Gastroesophageal sphincter (tissue), 4 donors: ENCODE measurements around the gene MADCAM1. TPM values are rescaled to one million over a fixed set of nuclear protein-coding genes. Genes with fewer than 3 reads are reported as not detected.

Source experiments
- ATAC-seq: fragments of 150-250 bp; one replicate; pipeline ENCODE4 v1.9.1; 2016; ENCODE audit warnings: mild to moderate bottlenecking, moderate library complexity
- H3K27ac ChIP-seq, 4 donors: fragments of 200-600 bp; sonication (generic) in 3 of 4; 1 replicate in 3 of 4; 2 replicates in 1 of 4; pipeline ENCODE4 v1.5.1; 2016 to 2019
- H3K27me3 ChIP-seq: fragments of 200-600 bp; sonication (generic); one replicate; pipeline ENCODE4 v1.5.1; 2019
- H3K36me3 ChIP-seq, 2 donors: fragments of 200-600 bp; sonication (generic); one replicate each; pipeline ENCODE4 v1.5.1; 2019; ENCODE audit warnings: control low read depth in 1 of 2
- H3K4me1 ChIP-seq, 3 donors: fragments of 200-600 bp; sonication (generic); 1 replicate in 2 of 3; 2 replicates in 1 of 3; pipeline ENCODE4 v1.5.1; 2016 to 2019; ENCODE audit warnings: control low read depth in 2 of 3
- H3K4me3 ChIP-seq, 2 donors: fragments of 200-600 bp; sonication (generic); one replicate each; pipeline ENCODE4 v1.5.1; 2019; ENCODE audit warnings: mild to moderate bottlenecking in 1 of 2, moderate library complexity in 1 of 2
- H3K9me3 ChIP-seq, 3 donors: fragments of 200-600 bp; sonication (generic); one replicate each; pipeline ENCODE4 v1.5.1; 2017 to 2019; ENCODE audit warnings: control low read depth in 2 of 3
- EP300 ChIP-seq: sonication (generic); formaldehyde crosslinking; IDR thresholded peaks from one replicate; pipeline ENCODE4 v1.6.1; 2017; ENCODE audit warnings: antibody characterized with exemption, mild to moderate bottlenecking
- POLR2A ChIP-seq, 2 donors: fragments of 450-650 bp; IDR thresholded peaks; one replicate each; pipeline ENCODE4 v1.6.1; 2017; ENCODE audit warnings: antibody characterized with exemption in 2 of 2, mild to moderate bottlenecking in 2 of 2, moderate library complexity in 1 of 2
- POLR2AphosphoS5 ChIP-seq: sonication (generic); formaldehyde crosslinking; IDR thresholded peaks from one replicate; pipeline ENCODE4 v1.6.1; 2017; ENCODE audit warnings: antibody characterized with exemption
- WGBS, 2 donors: methylation state at CpG; one replicate each; pipeline ENCODE4 v1.1.5; 2018; ENCODE audit warnings: low coverage in 1 of 2; 5-methylcytosine and 5-hydroxymethylcytosine counted together
- total RNA-seq, 4 donors: library from RNA; depleted of rRNA; stranded (reverse); fragments of >200 nt; gene quantifications; one replicate each; pipeline ENCODE4 v1.1.0, GENCODE V29; 2016
- TF ChIP-seq, protein P1 (sequence below), 4 experiments: fragments of 200-600 bp in 2 of 4; fragments of 450-650 bp in 2 of 4; sonication (generic) in 1 of 4; IDR thresholded peaks; one replicate each; pipeline ENCODE4 v1.5.1; 2017 to 2019; ENCODE audit warnings: antibody characterized with exemption in 4 of 4, mild to moderate bottlenecking in 2 of 4, moderate library complexity in 2 of 4

The MADCAM1 gene
- total RNA-seq, 4 donors from 2014 or later = 0.20 to 0.46 (median 0.40) TPM; not detected in 1

DNA sequence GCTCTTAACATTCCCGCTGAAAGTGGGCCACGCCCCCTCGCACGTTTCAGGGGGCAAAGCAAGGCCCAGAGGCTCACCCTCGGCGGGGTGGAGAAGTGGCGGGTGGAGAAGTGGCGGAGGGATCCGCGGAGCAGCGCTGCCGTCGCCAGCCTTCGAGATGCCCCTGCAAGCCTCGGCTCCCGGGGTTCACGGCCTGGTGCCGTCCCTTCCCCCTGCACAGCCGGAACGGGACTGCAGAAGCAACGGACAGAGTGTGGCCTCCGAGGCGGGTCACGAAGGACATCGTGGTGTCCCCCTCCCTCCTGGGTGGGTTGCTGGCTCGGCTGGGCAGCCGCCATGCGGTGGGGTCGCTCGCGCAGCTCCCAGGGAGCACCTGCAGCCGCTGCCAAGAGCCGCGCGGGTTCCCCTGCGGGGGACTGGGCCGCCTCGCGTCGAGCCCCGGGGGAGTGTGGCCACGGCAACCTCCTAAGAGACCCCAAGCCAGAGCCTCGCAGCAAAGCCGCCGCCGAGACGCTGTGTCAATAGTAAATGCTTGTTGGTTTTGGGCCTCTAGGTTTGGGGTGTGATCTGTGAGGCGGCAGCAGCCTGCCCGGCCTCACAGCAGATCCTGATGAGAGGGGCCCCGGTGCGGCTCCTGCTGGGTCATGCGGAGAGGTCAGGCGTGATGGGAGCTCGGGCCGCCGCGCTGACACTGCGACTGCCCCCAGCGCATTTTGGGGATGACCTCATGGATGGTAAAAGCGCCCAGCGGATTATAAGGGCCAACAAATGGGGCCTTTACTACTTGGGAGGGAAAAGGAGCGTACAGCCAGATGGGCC, 16.5 kb downstream of the MADCAM1 start:
- no peak for ATAC-seq
- no CpG with 5 or more reads among the region's 62 CpGs for WGBS, 2 donors
- TF ChIP-seq, protein P1, sequence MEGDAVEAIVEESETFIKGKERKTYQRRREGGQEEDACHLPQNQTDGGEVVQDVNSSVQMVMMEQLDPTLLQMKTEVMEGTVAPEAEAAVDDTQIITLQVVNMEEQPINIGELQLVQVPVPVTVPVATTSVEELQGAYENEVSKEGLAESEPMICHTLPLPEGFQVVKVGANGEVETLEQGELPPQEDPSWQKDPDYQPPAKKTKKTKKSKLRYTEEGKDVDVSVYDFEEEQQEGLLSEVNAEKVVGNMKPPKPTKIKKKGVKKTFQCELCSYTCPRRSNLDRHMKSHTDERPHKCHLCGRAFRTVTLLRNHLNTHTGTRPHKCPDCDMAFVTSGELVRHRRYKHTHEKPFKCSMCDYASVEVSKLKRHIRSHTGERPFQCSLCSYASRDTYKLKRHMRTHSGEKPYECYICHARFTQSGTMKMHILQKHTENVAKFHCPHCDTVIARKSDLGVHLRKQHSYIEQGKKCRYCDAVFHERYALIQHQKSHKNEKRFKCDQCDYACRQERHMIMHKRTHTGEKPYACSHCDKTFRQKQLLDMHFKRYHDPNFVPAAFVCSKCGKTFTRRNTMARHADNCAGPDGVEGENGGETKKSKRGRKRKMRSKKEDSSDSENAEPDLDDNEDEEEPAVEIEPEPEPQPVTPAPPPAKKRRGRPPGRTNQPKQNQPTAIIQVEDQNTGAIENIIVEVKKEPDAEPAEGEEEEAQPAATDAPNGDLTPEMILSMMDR (IDR thresholded peaks at IDR 0.05) = no peak
- no peak for TF ChIP-seq EP300

DNA sequence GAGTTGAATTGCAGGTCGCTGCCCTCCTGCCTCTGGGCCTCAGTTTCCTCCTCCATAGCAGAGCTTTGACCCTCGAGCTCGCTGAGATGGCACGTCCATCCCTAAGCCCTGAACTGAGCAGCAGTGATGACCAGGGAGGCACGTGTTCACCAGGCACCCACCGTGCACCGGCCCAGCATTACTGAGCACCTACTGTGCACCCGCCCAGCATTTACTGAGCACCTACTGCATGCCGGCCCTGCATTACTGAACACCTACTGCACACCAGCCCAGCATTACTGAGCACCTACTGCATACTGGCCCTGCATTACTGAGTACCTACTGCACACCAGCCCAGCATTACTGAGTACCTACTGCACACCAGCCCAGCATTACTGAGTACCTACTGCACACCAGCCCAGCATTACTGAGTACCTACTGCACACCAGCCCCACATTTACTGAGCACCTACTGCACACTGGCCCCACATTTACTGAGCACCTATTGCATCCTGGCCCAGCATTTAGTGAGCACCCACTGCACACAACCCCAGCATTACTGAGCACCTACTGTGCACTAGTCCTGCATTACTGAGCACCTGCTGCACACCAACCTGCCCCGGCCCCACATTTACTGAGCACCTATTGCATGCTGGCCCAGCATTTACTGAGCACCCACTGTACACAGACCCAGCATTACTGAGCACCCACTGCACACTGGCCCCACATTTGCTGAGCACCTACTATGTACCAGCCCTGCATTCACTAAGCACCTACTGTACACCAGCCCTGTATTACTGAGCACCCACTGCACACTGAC, 17.3 kb downstream of the MADCAM1 start:
- H3K36me3 ChIP-seq = peaks cover 0 to 9% of the 10 kb centered on the region in 2 donors
- H3K4me1 ChIP-seq = peaks cover 0 to 36% (median 8%) of the 10 kb centered on the region in 3 donors
- TF ChIP-seq POLR2A (IDR thresholded peaks at IDR 0.05) = no peak
- TF ChIP-seq, protein P1 (IDR thresholded peaks at IDR 0.05) = no peak
- TF ChIP-seq POLR2AphosphoS5 = no peak
- no peak for TF ChIP-seq EP300
- no peaks in the 10 kb centered on the region for H3K9me3 ChIP-seq
- ATAC-seq = no peak
- no peak overlapping the region for H3K27ac ChIP-seq
- no peaks in the 10 kb centered on the region for H3K27me3 ChIP-seq
- no peak overlapping the region for H3K4me3 ChIP-seq
- WGBS, 2 donors = 88% methylated on average over 4 of the region's 10 CpGs; no CpG with 5 or more reads in 1 of the 2 donors

More for the DNA sequence above, 16.5 kb downstream of the MADCAM1 start:
- H3K36me3 ChIP-seq = peaks cover 0 to 9% of the 10 kb centered on the region in 2 donors
- no peak overlapping the region for H3K27ac ChIP-seq
- no peak overlapping the region for H3K4me3 ChIP-seq
- no peaks in the 10 kb centered on the region for H3K9me3 ChIP-seq
- H3K4me1 ChIP-seq = peaks cover 0 to 44% (median 16%) of the 10 kb centered on the region in 3 donors
- H3K27me3 ChIP-seq = no peaks in the 10 kb centered on the region

DNA sequence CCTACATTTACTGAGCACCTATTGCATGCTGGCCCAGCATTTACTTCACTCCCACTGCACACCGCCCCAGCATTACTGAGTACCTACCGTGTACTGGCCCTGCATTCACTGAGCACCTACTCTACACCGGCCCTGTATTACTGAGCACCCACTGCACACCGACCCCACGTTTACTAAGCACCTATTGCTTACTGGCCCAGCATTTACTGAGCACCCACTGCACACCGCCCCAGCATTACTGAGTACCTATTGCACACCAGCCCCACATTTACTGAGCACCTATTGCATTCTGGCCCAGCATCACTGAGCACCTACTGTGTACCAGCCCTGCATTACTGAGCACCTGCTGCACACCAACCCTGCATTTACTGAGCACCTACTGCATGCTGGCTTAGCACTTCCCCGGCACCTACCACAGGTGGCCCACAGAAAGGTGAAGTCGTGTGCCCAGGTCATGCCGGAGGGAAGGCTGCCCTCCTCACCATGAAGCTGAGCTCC, 17.9 kb downstream of the MADCAM1 start:
- H3K27ac ChIP-seq = no peak overlapping the region
- ATAC-seq = no peak
- WGBS, 2 donors = 96 to 99% methylated on average over 6 to 7 of the region's 9 CpGs
- no peak overlapping the region for H3K4me3 ChIP-seq
- peaks cover 0 to 11% of the 10 kb centered on the region in 2 donors for H3K36me3 ChIP-seq
- H3K4me1 ChIP-seq = peaks cover 0 to 30% (median 6%) of the 10 kb centered on the region in 3 donors
- H3K9me3 ChIP-seq = no peaks in the 10 kb centered on the region
- H3K27me3 ChIP-seq = no peaks in the 10 kb centered on the region
- TF ChIP-seq, protein P1 (IDR thresholded peaks at IDR 0.05) = no peak
- TF ChIP-seq POLR2AphosphoS5 (no peak), POLR2A (IDR thresholded peaks at IDR 0.05) (no peak), EP300 (no peak)

DNA sequence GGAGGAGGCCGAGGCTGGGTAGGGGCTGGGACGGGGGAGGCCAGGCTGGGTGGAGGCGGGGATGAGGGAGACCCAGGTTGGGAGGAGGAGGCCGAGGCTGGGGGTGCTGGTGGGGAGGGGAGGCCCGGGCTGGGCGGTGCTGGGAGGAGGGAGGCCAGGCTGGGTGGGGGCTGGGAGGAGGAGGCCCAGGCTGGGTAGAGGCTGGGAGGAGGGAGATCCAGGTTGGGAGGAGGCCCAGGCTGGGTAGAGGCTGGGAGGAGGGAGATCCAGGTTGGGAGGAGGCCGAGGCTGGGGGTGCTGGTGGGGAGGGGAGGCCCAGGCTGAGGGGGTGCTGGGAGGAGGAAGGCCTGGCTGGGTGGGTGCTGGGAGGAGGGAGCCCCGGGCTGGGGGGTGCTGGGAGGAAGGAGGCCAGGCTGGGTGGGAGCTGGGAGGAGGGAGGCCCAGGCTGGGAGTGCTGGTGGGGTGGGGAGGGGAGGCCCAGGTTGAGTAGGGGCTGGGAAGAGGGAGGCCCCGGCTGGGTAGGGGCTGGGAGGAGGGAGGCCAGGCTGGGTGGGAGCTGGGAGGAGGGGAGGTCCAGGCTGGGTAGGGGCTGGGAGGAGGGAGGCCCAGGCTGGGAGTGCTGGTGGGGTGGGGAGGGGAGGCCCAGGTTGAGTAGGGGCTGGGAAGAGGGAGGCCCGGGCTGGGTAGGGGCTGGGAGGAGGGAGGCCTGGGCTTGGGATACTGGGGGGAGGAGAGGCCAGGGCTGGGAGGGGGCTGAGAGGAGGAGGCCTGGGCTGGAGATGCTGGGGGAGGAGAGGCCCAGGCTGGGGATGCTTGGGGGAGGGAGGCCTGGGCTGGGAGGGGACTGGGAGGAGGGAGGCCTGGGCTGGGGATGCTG, 21.7 kb downstream of the MADCAM1 start:
- ATAC-seq = no peak
- Histone ChIP-seq H3K27me3 (no peaks in the 10 kb centered on the region), H3K4me3 (no peak overlapping the region), H3K9me3 (no peaks in the 10 kb centered on the region), H3K4me1 (peaks cover 0 to under 1% (median 0%) of the 10 kb centered on the region in 3 donors), H3K27ac (no peak overlapping the region), H3K36me3 (peaks cover 0 to 25% of the 10 kb centered on the region in 2 donors)
- WGBS, 2 donors = no CpG with 5 or more reads among the region's 10 CpGs
- no peak for TF ChIP-seq POLR2AphosphoS5
- TF ChIP-seq, protein P1 (IDR thresholded peaks at IDR 0.05) = no peak
- TF ChIP-seq POLR2A (IDR thresholded peaks at IDR 0.05) = no peak
- no peak for TF ChIP-seq EP300
